NCI-H345 (cell line): ENCODE data around the gene FARP1.
"Not testable (repeated sequence)": the region's sequence is repeated elsewhere in the genome, so short reads cannot be mapped to it uniquely, and the experiment has no call there.

Experiments
- DNase-seq: peaks from one replicate; lab custom pipeline; 2025; lab: John Stamatoyannopoulos, UW

The FARP1 gene

DNA sequence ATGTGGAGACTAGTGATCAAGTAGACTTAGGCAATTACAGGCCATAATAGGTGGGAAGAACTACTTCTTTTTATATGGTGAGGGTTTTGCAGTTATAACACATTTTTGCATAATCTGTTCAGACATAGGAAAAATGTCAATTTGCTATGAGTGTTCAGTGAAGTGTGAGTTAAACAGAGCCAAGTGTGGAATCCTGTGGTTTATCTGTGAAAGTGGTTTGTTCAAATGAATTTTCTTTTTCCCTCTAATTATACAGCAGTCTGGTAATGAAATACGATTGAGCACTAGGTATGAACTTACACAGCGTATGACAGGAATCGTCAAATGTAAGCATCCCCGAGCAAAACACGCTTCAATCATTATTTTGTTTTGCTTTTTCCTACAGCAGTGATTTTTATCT is 255.7 kb downstream of the FARP1 start:
- DNase-seq = no peak

DNA sequence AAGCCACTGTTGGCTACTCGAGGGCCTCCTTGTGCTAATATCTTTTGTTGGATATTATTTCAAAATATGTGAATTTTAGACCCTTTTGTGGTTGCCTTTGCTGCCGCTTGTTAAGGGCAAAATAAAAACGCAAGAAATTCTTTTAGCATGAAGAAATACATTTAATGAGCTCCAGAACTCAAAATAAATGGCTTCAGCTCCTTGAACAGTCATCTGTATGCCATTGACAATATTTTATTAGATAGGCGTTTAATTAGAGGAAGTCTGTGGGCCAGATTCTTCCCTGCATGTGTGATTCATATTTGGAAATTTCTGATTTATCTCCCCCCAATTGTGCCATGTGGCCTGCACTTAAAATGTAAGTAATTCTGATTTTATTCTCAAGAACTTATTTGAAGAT is 256.9 kb downstream of the FARP1 start:
- no peak for DNase-seq

DNA sequence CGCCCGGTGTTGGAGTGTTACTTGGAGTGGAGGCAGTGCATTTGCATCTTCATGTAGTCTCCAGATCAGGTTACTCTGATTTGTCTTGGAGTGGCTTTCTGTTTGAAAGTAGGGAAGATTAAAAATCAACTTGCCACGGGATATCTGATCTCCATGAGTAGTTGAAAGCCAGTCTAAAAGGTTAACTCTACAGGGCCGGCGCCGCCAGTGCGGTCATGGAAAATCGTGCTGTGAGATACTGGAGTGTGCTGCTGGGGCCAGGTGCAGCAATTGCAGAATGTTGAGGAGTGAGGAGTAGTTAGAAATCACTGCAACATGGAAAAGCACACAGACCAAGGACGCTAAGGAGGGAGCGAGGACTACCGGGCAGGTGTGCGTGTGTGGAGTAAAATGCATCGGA is 259.0 kb downstream of the FARP1 start:
- no peak for DNase-seq

DNA sequence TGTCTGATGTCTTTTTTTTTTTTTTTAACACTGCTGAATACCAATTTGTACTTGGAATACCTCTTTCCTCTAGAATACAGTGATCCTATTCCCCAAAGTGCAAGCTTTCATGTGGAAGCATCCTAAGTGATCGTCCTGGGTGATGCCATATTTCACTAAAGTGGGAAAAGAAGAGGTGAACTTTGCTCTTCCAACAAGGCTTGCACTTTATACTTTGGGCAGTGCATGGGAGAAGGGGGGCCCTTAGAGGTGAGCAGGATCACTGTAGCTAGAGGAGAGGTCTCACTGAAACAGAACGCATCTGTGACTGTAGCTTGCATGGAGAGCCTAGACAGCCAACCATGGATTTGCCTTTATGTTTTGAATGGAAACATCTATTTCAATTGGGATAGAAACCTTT is 260.2 kb downstream of the FARP1 start:
- no peak for DNase-seq

DNA sequence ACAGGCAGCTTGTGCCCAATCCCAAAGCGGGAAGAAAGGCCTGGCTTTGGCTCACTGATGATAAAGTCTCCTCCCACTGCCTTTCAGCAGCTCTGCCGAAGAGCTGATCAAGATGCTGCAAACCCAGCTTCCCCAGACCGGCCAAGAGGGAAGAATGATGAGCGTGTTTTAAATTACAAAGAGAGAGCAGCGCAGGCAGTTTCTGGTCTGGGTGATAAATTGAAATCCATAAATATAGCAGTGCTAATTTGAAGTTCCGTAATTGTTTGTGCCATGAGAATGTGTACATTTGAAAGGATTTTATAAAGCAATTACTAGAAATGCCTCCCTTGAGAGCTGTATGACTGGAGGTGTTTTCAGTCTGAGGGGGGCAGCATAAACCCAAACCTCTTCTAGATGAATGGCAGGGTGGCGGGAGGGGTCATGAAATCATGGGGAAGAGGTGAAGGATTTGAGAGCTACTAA is 262.2 kb downstream of the FARP1 start:
- DNase-seq = peak; percentile 29

DNA sequence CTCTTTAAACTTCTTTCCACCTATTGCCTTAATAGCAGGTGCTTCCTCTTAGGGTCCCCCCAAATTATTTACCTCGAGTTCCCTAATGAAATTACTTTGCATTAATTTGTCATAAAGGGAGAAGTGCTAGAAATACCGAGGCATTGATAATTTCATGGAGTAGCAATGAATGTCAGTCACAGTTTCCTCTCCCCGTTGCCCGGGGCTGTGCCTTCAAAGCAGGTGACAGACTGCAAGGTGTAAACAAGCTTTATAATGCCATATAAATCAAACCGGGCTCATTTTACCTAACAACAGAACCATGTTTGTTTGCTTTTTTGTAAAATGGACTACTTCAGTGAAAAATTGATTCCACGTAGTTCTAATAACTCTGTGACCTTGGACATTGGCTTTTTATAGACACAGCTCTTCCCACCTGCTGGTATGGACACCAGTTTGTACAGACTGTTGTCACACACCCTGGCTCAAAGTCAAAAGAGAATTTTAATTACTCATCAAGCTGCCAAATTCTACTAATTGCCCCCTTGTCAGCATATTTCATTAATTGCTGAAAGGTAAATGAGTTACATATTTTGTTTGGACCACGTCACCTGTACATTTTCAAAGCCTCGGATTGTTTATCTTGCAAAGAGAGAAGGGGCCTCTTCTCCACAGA is 262.9 kb downstream of the FARP1 start:
- DNase-seq = peak; percentile 57

DNA sequence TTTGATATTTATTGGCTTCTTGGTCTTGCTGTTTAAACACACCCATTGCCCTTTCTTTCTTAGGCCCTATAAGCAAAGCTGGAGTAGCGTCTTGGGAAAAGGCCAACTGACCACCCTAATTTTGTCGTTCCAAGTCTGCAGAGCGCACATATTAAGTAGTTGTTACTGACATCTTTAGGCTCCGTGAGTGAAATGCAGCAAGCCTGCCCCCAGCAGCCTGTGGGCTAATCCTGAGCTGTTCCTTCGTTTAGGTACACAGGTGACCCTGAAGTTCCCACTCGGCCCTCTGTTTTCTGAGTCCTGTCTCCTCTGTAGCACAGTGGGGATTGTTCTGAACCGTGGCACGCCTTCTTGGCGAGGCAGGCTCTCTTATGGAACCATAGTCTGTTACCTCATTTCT is 263.5 kb downstream of the FARP1 start:
- no peak for DNase-seq

DNA sequence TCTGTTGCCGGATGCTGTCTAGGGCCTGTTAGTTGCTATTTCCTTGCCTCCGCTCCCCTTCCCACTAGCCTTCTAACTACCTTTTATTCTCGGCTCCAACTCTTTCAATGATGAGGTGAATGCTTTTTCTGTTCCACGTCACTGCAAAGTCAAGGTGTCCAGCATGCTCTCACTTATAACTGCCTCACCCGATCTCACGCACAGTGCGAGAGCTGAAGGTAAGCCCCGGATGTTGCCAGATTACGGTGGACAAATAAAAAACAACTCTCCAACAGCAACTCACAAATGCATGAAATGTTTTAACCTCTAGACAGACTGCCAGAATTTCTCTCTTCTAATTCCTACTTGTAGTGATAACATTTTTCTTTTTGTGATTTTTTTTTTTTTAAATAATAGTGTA is 264.1 kb downstream of the FARP1 start:
- DNase-seq = peak; percentile 25

DNA sequence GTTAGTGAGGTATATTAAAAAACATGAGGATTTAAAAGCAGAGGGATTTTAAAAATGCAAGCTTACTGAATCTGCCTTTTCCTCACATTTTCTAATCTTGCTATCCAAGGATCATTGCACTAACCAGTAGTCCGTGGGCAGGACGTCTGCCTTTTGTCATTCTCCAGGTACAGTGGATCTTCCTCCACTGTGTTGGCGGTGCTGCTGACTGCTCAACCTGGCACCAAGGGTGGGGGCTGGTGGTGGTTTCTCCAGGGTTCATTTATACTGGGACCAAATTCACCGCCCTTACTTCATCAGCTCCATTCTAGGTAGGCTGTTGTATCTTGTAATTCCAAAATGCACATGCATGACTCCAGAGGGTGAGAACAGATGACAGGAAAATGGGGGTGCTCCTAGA is 264.7 kb downstream of the FARP1 start:
- DNase-seq = no peak

DNA sequence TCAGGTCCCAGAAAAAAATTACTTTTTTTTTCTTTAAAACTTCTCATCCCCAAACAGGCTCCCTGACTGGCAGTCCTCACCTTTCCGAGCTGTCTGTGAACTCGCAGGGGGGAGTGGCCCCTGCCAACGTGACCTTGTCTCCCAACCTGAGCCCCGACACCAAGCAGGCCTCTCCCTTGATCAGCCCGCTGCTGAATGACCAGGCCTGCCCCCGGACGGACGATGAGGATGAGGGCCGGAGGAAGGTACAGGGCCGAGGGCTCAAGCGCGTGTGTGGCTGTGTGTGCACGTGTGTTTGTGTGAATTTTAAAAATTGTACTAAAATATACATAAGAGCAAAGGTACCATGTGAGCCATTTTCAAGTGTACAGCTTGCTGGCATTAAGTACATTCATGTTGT is 266.4 kb downstream of the FARP1 start:
- no peak for DNase-seq

DNA sequence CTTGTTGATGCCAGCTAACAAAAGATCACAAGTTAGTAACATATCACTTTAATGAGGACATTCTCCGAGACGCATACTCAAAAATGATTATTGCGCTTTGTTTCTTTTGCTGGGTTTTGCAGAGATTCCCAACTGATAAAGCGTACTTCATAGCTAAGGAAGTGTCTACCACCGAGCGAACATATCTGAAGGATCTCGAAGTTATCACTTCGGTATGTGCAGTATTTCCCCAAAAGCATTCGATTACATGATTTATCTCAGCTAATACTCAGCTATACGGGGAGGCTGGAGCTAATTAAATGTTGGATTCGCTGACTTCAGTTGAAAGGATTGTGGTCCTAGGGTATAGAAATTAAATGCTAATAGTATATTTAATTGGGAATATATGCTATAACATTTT is 267.7 kb downstream of the FARP1 start:
- DNase-seq = no peak

DNA sequence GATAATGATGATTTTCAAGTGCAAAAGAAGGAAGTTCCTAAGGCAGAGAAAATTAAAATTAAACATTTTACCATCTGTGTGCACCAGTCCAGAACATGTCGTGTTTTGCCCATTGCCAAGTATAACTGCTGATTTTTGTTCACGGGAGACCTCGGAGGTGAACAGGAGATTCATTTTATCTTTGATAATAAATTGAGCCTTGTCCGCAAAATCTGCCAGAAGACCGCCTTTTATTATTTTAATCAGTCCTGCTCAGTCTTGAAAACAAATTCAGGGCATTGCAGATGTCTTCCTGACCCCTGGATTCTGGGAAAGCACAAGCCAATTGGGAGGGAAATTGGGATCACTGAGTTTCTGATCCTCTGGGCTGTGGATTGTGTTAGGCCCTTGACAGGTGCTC is 268.1 kb downstream of the FARP1 start:
- no peak for DNase-seq

DNA sequence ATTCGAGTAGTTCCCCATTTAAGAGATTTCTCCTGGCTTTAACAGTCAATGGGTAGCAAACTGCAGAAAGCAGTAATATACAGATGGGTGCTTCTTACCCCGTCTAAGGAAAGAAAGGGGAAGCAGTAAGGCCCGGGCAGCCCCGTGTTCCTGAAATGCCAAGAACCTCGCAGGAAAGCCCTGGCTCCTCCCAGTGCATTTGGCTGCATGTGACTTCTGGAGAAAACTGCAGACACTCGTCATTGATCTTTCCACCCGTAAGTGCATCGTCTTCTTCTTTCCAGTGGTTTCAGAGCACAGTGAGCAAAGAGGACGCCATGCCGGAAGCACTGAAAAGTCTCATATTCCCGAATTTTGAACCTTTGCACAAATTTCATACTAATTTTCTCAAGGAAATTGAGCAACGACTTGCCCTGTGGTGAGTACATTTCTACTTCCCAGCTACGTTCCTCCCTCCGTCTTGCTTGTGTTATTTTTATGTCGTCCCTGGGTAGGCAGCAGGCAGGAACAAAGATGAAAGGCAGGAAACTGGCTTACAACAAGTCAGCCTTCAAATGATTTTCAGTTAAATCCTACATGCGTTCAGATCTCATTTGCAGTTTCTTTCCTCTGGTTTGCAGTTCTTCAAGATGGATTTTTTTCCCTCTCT is 268.8 kb downstream of the FARP1 start:
- no peak for DNase-seq

DNA sequence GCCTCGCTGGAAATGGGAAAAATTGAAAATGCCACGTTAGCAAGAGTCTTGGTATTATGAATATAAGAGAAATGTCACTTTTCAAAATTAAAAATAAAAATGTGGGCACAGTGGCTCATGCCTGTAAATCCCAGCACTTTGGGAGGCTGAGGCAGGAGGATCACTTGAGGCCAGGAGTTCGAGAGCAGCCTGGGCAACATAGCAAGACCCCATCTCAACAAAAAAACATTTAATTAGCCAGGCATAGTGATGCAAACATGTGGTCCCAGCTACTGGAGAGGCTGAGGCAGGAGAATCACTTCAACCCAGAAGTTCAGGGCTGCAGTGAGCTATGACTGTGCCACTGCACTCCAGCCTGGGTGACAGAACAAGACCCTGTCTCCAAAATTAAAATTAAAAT is 270.4 kb downstream of the FARP1 start:
- DNase-seq = not testable (repeated sequence)

DNA sequence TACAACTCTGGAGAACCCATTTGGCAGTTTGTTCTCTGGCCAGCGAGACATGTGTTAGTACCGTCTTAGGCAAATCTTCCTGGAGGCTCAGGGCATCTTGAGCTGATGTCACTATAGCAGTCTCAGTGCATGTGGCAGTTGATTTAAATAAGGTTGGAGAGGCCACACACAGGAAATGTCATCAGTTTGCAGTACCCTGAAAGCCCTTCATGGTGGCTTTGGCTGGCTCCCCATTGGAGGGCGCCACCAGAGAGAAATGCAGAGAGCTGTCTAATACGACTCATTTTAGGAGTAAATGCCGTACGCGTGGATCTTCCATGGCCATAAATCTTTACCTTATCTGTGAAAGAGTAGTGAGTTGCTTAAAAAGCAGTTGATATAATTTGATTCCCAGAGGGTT is 270.9 kb downstream of the FARP1 start:
- no peak for DNase-seq

DNA sequence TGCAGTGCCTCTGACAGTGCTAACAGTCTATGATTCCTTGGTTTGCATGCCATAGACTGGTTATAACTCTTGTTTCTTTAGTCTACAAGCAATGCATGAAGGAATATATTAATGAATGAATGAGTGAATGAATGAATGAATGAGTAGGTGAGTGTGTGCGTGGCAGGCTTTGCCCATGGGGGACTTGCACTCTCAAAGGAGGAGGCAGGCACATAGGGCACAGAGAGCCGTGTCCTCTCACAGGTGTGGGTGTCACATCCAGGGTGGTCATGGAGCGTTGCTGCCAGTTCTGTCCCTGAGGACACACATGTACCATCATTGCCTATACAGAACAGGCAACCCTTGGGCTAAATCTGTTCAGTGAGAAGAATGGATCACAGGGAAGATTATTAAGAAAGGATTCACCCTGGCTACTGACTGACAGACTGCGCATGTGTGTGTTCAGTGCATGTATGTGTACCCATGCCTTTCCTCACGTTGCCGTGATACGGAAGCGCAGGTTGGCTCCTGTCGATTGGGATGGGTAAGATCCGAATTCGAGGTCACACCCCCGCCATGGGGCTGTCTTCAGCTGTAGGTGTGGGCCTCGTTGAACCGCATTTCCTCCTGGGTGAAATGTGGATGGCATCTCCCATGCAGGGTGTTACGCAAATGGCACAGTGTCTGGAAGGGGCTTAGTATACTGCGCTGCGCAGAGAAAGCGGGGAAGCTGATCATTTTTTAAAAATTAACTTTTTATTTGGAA is 272.6 kb downstream of the FARP1 start:
- DNase-seq = no peak

DNA sequence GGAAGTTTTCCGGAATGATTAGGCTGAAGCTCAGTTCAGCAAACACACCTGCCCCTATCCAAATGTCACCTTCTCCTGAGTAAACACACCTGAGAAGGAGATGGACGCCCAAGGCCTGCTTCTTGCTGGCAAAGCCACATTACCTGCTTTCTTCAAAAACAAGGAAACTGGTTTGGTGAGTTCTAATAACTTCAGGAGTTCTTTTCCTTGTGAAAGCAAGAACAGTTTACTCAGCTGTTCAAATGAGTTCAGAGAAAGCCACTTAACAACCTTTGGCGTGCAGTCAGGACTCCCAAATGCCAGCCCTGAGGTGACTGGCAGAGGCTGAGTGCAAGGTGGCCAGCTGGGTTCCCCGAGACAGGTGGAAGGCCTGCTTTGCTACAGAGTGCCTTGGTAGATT is 273.5 kb downstream of the FARP1 start:
- peak; percentile 86 for DNase-seq

DNA sequence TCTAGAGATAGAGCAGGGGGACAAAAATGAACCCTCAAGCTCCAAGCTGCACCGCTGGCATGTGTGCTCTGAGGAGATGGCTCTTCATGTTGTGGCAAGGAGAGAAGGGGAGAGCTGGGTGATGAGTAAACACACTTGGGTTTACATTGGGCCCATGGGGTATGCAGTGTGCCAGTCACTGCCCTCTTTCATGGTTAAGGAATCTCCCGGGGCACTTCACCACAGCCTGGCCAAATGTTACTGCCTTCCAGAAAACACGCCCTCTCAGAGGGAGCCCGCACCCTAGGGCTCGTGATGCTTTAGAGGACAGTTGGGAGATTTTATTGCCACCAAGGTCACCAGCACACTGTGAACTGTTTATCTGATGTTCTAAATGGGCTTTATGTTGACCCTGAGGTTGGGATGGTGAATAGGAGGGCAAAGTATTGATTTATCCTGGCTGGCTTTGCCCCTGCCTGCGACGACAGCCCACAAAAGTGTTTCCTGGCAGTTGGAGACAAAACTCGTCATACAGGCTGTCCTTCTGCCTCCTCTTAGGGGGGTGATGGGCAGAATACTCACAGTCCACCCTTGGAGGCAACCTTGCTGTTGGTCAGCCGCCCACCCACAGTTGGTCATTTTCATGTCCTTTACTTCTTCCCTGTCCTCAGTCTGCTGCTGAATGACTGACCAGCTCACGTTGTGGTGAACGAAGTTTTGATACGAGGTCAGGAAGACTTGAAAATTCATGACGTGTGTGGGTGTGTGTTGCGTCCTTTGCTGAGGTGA is 277.1 kb downstream of the FARP1 start:
- no peak for DNase-seq

DNA sequence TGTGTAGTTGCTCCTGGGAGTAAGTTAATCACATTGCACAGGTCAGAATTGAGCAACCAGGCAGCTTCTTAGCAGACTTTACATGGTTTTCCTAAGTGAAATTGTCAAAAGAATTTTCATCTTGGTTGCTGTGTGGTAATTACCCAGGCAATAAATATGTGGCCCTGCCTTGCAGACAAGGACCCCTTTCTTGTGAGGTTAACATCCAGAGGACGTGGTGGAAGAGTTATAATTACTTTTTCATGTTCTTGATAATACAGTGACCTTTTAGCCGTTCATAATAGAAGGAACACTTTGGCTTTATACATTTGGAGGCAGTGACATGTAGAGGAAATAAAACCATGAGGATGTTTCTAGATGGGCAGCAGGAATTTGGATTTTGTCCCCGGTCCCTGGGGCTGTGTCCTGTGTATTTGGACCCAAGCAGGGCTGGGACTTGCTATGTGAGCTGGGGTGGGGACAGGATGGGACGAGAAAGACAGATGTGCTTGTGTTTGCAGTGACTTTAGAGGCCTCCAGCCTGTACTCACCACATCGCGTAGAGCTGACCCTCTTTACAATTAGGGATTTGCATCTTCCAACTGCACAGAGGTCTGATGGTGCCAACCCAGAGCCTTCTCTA is 277.8 kb downstream of the FARP1 start:
- DNase-seq = no peak

DNA sequence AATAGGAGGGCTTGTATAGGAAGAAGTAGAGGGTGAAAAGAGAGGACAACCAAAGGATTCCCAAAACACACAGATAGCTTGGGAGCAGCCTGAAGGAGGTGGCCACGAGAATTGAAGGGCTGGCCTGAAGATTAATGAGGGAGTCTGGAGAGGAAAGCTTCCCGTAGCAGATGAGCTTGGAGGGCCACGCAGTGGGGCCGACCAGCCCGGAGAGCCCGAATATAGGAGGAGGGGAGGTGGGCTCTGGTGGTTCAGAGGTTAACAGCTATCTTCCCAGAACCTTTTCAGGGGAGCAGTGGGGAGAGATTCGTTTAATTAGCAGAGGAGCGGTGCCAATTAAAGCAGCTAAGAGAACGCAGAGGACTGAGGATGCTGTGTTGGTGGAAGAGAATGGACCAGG is 279.2 kb downstream of the FARP1 start:
- DNase-seq = no peak

DNA sequence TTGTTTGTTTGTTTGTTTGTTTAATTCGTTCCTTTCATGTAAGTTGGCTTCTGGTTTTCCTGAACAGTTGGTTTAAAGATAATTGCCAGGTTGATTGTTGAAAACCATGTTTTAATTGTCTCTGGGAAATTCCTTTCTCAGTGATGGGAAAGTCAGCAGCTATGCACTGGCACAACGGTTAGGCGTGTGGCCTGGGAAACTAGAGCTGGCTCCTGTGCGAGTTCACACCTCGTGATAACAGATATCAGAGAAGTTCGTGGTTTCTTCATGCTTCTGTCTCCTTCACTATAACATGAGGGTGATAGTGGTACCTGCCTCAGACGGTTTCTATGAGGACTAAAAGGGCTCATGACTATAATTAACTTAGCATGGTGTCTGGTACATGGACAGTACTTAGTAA is 280.5 kb downstream of the FARP1 start:
- no peak for DNase-seq

DNA sequence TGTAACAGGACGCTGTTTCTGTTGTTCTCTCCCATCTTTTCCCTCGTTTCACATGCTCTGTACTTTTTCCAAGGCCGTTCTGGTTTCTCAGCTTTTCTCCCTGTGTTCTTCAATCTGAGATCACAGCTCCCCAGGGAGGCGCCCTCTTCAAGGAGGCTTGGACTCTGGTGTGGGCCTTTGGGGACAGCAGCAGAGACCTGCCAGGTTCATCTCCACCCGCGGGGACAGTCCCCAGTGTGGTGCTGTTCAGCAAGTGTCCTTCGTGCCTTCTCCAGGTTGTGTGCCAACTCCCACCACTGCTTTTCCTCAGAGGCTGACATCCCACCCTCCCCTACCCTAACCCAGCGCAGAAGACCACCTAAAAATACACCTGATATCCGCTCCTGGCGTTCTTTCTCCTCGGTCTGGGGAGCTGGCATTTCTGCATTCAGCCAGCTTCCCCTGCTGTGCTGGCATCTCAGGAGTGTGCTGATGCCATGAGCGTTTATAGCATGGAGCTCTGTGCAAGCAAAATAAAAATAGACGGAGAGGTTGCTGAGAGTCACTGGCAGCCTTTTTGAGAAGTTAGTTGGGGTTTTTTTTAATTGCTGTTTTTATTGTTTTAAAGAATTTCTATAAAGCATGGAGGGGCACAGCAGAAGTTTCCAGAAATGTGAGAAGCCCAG is 284.6 kb downstream of the FARP1 start:
- no peak for DNase-seq
